ENCODE results near the gene SLC25A34.

DNA sequence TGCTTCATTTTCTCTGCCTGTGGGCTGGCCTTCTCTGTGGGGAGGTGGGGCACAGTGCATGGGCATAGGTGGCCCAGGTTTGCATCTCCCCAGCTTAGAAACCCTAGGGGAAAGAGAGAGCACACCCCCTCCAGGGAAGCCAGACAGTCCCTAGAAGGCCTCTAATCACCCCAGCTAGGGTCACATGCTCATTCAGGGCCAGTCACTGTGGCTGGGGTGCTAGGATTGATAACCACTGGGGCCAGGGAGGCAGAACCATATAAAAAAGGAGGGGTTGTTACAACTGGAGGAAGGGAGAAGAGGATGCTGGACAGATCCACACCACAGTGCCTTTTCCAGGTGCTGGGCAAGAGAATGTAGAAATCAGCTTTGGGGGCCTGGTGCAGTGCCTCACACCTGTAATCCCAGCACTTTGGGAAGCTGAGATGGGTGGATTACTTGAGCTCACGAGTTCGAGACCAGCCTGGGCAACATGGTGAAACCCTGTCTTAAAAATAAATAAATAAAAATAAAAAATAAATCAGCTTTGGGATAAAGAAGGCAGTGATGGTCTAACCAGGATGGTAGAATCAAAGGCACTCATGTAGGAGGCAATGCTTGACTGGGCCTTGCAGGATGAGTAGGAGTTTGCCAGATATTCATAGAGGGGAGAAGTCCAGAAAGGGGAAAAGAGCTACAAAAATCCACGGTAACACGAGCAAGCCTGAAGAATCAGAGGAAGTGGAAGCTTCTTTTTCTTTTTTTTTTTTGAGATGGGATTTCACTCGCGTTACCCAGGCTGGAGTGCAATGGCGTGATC, 42.0 kb downstream of the SLC25A34 start:
- TF ChIP-seq, protein P1, sequence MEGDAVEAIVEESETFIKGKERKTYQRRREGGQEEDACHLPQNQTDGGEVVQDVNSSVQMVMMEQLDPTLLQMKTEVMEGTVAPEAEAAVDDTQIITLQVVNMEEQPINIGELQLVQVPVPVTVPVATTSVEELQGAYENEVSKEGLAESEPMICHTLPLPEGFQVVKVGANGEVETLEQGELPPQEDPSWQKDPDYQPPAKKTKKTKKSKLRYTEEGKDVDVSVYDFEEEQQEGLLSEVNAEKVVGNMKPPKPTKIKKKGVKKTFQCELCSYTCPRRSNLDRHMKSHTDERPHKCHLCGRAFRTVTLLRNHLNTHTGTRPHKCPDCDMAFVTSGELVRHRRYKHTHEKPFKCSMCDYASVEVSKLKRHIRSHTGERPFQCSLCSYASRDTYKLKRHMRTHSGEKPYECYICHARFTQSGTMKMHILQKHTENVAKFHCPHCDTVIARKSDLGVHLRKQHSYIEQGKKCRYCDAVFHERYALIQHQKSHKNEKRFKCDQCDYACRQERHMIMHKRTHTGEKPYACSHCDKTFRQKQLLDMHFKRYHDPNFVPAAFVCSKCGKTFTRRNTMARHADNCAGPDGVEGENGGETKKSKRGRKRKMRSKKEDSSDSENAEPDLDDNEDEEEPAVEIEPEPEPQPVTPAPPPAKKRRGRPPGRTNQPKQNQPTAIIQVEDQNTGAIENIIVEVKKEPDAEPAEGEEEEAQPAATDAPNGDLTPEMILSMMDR (IDR thresholded peaks at IDR 0.05) = no peak
- no peak for TF ChIP-seq POLR2A (IDR thresholded peaks at IDR 0.05)
- TF ChIP-seq EP300 (IDR thresholded peaks at IDR 0.05; ENCODE audit: low read depth) = no peak
- TF ChIP-seq POLR2AphosphoS5 (IDR thresholded peaks at IDR 0.05) = no peak
